ENCODE results near the gene NGLY1. TPM values are rescaled to one million over a fixed set of nuclear protein-coding genes. Genes with fewer than 3 reads are reported as not detected.

The NGLY1 gene, protein sequence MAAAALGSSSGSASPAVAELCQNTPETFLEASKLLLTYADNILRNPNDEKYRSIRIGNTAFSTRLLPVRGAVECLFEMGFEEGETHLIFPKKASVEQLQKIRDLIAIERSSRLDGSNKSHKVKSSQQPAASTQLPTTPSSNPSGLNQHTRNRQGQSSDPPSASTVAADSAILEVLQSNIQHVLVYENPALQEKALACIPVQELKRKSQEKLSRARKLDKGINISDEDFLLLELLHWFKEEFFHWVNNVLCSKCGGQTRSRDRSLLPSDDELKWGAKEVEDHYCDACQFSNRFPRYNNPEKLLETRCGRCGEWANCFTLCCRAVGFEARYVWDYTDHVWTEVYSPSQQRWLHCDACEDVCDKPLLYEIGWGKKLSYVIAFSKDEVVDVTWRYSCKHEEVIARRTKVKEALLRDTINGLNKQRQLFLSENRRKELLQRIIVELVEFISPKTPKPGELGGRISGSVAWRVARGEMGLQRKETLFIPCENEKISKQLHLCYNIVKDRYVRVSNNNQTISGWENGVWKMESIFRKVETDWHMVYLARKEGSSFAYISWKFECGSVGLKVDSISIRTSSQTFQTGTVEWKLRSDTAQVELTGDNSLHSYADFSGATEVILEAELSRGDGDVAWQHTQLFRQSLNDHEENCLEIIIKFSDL
- polyA plus RNA-seq (2013, experiment 1 of 2) = 18.3 TPM
- polyA plus RNA-seq (2013, experiment 2 of 2) = 18.6 TPM

GRCh38 chr3:25782938-25783660 is at the start of gene NGLY1:
Gene NGLY1, minus strand, starts transcription at chr3:25783443. Its CDS starts 53 bp downstream, at chr3:25783390.
- 0% methylated on average over 40 to 41 of the region's 72 CpGs for WGBS, 2 experiments (ENCODE audit: insufficient coverage in 2 of 2)
- no peaks in the 10 kb centered on the region for H3K4me1 ChIP-seq (ENCODE audit: control insufficient read depth, insufficient read depth, low read length, poor library complexity, severe bottlenecking)
- H3K36me3 ChIP-seq (ENCODE audit: control insufficient read depth, insufficient read depth, low read length) = peaks cover 5% of the 10 kb centered on the region
- no peaks in the 10 kb centered on the region for H3K9me3 ChIP-seq (ENCODE audit: control insufficient read depth, low read length)
- peak within 1 kb of the TSS; percentile 16 for H3K27ac ChIP-seq (ENCODE audit: low read depth, low read length, severe bottlenecking)
- H3K4me3 ChIP-seq (ENCODE audit: extremely low read depth, insufficient read depth, low read length, poor library complexity, severe bottlenecking) = peak within 1 kb of the TSS; percentile 79

DNA sequence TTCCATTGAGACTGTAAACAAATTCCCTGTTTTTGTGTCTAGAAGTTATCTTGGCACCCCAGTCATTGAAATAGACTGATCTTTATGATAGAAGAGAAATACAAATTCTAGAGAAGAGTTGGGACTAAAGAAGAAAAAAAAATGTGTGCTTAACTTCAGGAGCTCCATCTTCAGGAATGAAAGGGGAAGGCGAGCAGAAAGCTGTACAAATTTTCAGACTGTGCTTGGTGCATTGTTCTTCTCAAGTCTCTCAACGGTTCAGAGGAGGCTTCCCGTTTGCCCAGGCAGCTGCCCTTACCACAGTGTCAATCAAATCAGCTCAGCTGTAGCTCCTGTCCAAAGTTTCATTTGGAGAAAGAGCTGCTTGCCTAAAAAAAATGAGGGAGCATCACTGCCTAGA is 48.3 kb upstream of the NGLY1 start:
- no peaks in the 10 kb centered on the region for H3K9me3 ChIP-seq (ENCODE audit: control insufficient read depth, low read length)
- WGBS, 2 experiments (ENCODE audit: insufficient coverage in 2 of 2) = 43 to 80% methylated on average over 1 to 3 of the region's 3 CpGs
- H3K4me3 ChIP-seq (ENCODE audit: extremely low read depth, insufficient read depth, low read length, poor library complexity, severe bottlenecking) = no peak overlapping the region
- H3K27ac ChIP-seq (ENCODE audit: low read depth, low read length, severe bottlenecking) = no peak overlapping the region
- no peaks in the 10 kb centered on the region for H3K4me1 ChIP-seq (ENCODE audit: control insufficient read depth, insufficient read depth, low read length, poor library complexity, severe bottlenecking)
- no peaks in the 10 kb centered on the region for H3K36me3 ChIP-seq (ENCODE audit: control insufficient read depth, insufficient read depth, low read length)

DNA sequence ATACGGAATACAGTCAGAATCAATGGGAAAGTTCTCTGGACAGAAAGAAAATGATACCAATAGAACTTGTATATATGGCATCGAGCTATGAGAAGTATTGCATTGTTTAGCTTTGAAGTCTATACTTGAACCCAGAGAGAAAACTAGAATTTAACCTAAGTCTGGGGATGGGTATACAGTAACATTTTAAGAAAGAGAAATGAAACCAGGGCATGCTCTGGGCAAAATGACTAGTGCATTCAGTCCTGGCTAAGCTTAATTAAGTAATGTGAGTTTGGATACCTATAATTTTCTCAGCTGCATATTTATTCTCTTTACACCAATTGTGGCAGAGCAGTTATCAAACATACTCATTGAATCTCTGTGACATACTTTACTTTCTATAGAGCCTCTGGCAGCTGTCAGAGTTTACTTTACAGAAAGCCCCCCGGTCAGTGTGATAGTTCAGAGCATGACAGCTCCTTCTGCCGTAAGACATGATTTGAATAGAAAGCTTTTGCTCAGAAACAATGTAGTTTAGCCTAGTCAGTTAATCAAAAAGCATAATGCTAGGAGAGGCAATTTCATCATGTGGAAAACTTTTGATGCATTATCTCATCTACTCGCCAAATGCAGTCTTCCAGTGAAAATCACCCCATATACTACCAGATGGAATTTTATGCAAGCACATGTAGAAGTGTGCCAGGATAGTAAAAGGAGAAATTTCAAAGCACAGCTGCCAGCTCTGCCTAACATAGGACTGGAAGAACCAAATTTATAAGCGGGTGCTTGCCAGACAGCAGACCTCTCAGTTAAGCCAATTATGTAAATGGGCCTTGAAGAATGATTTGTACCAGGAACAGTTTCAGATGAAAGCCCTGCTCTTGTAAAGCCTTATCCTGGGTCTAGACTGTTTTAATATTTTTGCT is 47.4 kb upstream of the NGLY1 start:
- H3K27ac ChIP-seq (ENCODE audit: low read depth, low read length, severe bottlenecking) = no peak overlapping the region
- 76 to 89% methylated on average over 3 to 4 of the region's 6 CpGs for WGBS, 2 experiments (ENCODE audit: insufficient coverage in 2 of 2)
- no peak overlapping the region for H3K4me3 ChIP-seq (ENCODE audit: extremely low read depth, insufficient read depth, low read length, poor library complexity, severe bottlenecking)

GRCh38 chr3:25826510-25826909 is 43.3 kb upstream of the NGLY1 start:
- no peak overlapping the region for H3K4me3 ChIP-seq (ENCODE audit: extremely low read depth, insufficient read depth, low read length, poor library complexity, severe bottlenecking)
- WGBS, 2 experiments (ENCODE audit: insufficient coverage in 2 of 2) = 95 to 96% methylated on average over 2 of the region's 2 CpGs

More for the DNA sequence above, 47.4 kb upstream of the NGLY1 start:
- H3K4me1 ChIP-seq (ENCODE audit: control insufficient read depth, insufficient read depth, low read length, poor library complexity, severe bottlenecking) = no peaks in the 10 kb centered on the region
- H3K9me3 ChIP-seq (ENCODE audit: control insufficient read depth, low read length) = no peaks in the 10 kb centered on the region
- H3K36me3 ChIP-seq (ENCODE audit: control insufficient read depth, insufficient read depth, low read length) = no peaks in the 10 kb centered on the region

GRCh38 chr3:25823314-25823713 is 40.1 kb upstream of the NGLY1 start:
- no peak overlapping the region for H3K4me3 ChIP-seq (ENCODE audit: extremely low read depth, insufficient read depth, low read length, poor library complexity, severe bottlenecking)
- H3K4me1 ChIP-seq (ENCODE audit: control insufficient read depth, insufficient read depth, low read length, poor library complexity, severe bottlenecking) = no peaks in the 10 kb centered on the region
- H3K9me3 ChIP-seq (ENCODE audit: control insufficient read depth, low read length) = no peaks in the 10 kb centered on the region
- no peak overlapping the region for H3K27ac ChIP-seq (ENCODE audit: low read depth, low read length, severe bottlenecking)
- 90 to 94% methylated on average over 3 of the region's 3 CpGs for WGBS, 2 experiments (ENCODE audit: insufficient coverage in 2 of 2)
- H3K36me3 ChIP-seq (ENCODE audit: control insufficient read depth, insufficient read depth, low read length) = no peaks in the 10 kb centered on the region

More at GRCh38 chr3:25826510-25826909, 43.3 kb upstream of the NGLY1 start:
- Histone ChIP-seq H3K4me1 (ENCODE audit: control insufficient read depth, insufficient read depth, low read length, poor library complexity, severe bottlenecking) (no peaks in the 10 kb centered on the region), H3K36me3 (ENCODE audit: control insufficient read depth, insufficient read depth, low read length) (no peaks in the 10 kb centered on the region), H3K27ac (ENCODE audit: low read depth, low read length, severe bottlenecking) (no peak overlapping the region), H3K9me3 (ENCODE audit: control insufficient read depth, low read length) (no peaks in the 10 kb centered on the region)

DNA sequence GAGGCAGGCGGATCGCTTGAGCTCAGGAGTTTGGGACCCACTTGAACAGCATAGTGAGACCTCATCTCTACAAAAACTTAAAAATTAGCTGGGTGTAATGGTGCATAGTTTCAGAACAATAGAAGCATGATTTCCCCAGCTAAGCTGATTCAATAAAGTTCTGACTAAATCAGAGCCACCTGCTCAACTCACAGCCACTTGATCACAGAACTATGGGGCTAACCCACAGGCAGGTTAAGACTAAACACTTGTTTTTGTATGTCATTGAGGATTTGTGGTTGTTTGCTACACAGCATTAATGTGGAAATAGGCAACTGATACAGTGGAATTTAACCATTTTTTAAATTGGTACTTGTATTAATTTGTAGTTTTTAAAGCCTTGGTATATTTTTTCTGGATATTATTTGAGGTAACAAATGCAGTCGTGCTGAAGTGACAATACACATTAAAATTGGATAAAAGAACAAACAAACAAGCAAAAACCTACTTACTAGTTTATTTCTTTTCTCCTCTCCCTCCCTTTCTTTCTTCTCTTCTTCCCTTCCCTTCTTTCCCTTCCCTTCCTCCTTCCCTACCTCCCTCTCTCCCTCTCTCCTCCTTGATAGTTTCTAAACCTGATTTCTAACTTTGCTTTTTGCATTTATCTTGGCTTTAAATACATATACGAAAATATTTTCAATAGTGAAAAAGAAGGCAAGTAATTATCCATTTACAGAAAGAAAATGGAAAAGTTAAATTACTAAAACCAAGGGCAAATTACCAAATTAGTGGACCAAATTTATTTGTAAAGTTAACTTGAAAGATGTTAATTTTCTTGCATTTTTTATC is 38.7 kb upstream of the NGLY1 start:
- H3K36me3 ChIP-seq (ENCODE audit: control insufficient read depth, insufficient read depth, low read length) = no peaks in the 10 kb centered on the region
- 93 to 100% methylated on average over 2 of the region's 4 CpGs for WGBS, 2 experiments (ENCODE audit: insufficient coverage in 2 of 2)
- H3K27ac ChIP-seq (ENCODE audit: low read depth, low read length, severe bottlenecking) = no peak overlapping the region
- H3K9me3 ChIP-seq (ENCODE audit: control insufficient read depth, low read length) = no peaks in the 10 kb centered on the region
- no peak overlapping the region for H3K4me3 ChIP-seq (ENCODE audit: extremely low read depth, insufficient read depth, low read length, poor library complexity, severe bottlenecking)
- H3K4me1 ChIP-seq (ENCODE audit: control insufficient read depth, insufficient read depth, low read length, poor library complexity, severe bottlenecking) = no peaks in the 10 kb centered on the region

- WGBS, 2 experiments (ENCODE audit: insufficient coverage in 2 of 2) = no CpG with 5 or more reads among the region's 4 CpGs
- peaks cover 3% of the 10 kb centered on the region for H3K9me3 ChIP-seq (ENCODE audit: control insufficient read depth, low read length)
- no peaks in the 10 kb centered on the region for H3K4me1 ChIP-seq (ENCODE audit: control insufficient read depth, insufficient read depth, low read length, poor library complexity, severe bottlenecking)
- no peaks in the 10 kb centered on the region for H3K36me3 ChIP-seq (ENCODE audit: control insufficient read depth, insufficient read depth, low read length)
- H3K4me3 ChIP-seq (ENCODE audit: extremely low read depth, insufficient read depth, low read length, poor library complexity, severe bottlenecking) = no peak overlapping the region
- H3K27ac ChIP-seq (ENCODE audit: low read depth, low read length, severe bottlenecking) = peak overlapping the region; percentile 33
These were observed 37.7 kb upstream of the NGLY1 start for GRCh38 chr3:25820816-25821486.

DNA sequence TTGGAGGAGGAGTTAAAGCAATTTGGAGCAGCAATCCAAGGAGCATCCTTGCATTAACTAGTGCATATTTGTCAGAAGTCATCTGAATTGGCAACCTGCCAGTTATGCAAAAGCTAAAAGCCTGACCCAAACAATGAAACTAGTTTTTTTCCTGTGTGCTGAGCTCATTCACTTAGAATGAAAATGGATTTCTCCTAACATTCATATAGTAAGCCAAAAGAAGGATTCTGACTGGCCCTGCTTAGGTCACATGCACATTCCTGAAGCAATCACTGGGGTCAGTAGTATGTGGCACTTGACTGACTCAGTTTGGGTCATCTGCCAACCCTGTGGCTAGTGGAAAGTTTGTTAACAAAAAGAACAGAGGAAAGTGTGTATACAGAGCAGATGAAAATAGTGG is 37.1 kb upstream of the NGLY1 start:
- Histone ChIP-seq H3K27ac (ENCODE audit: low read depth, low read length, severe bottlenecking) (peak overlapping the region; percentile 33), H3K9me3 (ENCODE audit: control insufficient read depth, low read length) (peaks cover 4% of the 10 kb centered on the region), H3K36me3 (ENCODE audit: control insufficient read depth, insufficient read depth, low read length) (no peaks in the 10 kb centered on the region), H3K4me1 (ENCODE audit: control insufficient read depth, insufficient read depth, low read length, poor library complexity, severe bottlenecking) (no peaks in the 10 kb centered on the region), H3K4me3 (ENCODE audit: extremely low read depth, insufficient read depth, low read length, poor library complexity, severe bottlenecking) (no peak overlapping the region)

DNA sequence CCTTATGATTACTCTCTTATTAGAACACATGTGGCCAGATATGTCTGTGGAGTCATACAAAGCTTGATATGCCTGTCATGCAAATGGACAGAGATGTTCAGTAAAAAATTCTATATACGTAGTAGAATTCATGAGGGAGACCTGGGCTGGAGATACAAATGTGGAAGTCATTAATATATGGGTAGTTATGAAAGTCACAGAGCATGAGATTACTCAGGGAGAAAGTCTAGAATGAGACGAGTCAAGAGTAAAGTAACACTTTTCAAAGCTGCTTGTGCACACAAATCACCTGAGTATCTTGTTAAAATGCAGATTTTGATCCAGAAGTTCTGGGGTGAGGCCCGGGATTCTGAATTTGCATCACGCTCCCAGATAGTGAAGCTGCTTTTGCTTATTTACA is 35.1 kb upstream of the NGLY1 start:
- Histone ChIP-seq H3K36me3 (ENCODE audit: control insufficient read depth, insufficient read depth, low read length) (no peaks in the 10 kb centered on the region), H3K4me1 (ENCODE audit: control insufficient read depth, insufficient read depth, low read length, poor library complexity, severe bottlenecking) (no peaks in the 10 kb centered on the region), H3K27ac (ENCODE audit: low read depth, low read length, severe bottlenecking) (no peak overlapping the region), H3K9me3 (ENCODE audit: control insufficient read depth, low read length) (peaks cover 4% of the 10 kb centered on the region), H3K4me3 (ENCODE audit: extremely low read depth, insufficient read depth, low read length, poor library complexity, severe bottlenecking) (no peak overlapping the region)
- WGBS, 2 experiments (ENCODE audit: insufficient coverage in 2 of 2) = 88 to 95% methylated on average over 2 to 4 of the region's 4 CpGs
